ENCODE data around the gene SDHAF2. TPM values are rescaled to one million over a fixed set of nuclear protein-coding genes. Genes with fewer than 3 reads are reported as not detected.

Gene SDHAF2
- total RNA-seq, 1 experiment from 2014 or later = 49.1 TPM

DNA sequence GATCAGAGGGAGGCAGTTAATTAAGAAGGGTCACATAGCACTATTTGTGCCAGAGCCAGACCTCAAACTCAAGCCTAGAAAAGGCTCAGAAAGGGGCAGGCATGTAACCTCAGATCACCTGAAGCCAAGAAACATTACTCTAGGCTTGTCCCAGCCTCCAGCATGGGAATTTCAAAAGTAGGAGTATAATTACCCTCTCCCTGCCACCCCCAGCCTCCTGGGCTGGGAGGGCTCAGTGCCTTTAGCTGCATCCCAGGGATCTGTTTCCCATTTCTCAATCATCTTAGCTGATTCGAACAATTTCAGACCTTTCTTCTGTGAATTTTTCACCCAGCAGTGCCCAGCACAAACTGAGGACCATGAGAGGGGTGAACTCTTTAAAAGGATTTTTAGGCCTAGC, 45.5 kb downstream of the SDHAF2 start:
- Histone ChIP-seq H3K36me3 (ENCODE audit: insufficient read depth, low read length, poor library complexity, severe bottlenecking) (no peaks in the 10 kb centered on the region), H3K27ac (ENCODE audit: low read depth, low read length, poor library complexity, severe bottlenecking) (no peak overlapping the region), H3K27me3 (replicated peaks; ENCODE audit: insufficient read depth, low read depth, low read length, poor library complexity) (no peaks in the 10 kb centered on the region), H3K4me3 (ENCODE audit: low read depth, low read length, poor library complexity, severe bottlenecking) (no peak overlapping the region), H3K4me1 (ENCODE audit: insufficient read depth, low read length, poor library complexity, severe bottlenecking) (no peaks in the 10 kb centered on the region), H3K9me3 (ENCODE audit: low read depth, low read length, poor library complexity, severe bottlenecking) (no peaks in the 10 kb centered on the region)
- ChIA-PET CTCF (interaction anchor here (0.5 to 1.3 kb wide), 3 partner anchors 33 to 80 kb away, joined by 4 read pairs; partner anchors contain the start of gene LRRC10B), POLR2A (ENCODE audit: low non-redundant PET) (no interaction called here)
- no peak for DNase-seq (ENCODE audit: low spot score)
- intact Hi-C loops (cut with micrococcal nuclease; ENCODE audit: unreplicated experiment) = loop anchor here (5.0 to 10.0 kb wide), 3 partner anchors 57 to 259 kb away; partner anchors contain the start of gene SYT7
- TF ChIP-seq EZH2 (IDR thresholded peaks at IDR 0.05; ENCODE audit: borderline replicate concordance, low read depth, low read length, poor library complexity, severe bottlenecking) = no peak
- TF ChIP-seq, protein P1, sequence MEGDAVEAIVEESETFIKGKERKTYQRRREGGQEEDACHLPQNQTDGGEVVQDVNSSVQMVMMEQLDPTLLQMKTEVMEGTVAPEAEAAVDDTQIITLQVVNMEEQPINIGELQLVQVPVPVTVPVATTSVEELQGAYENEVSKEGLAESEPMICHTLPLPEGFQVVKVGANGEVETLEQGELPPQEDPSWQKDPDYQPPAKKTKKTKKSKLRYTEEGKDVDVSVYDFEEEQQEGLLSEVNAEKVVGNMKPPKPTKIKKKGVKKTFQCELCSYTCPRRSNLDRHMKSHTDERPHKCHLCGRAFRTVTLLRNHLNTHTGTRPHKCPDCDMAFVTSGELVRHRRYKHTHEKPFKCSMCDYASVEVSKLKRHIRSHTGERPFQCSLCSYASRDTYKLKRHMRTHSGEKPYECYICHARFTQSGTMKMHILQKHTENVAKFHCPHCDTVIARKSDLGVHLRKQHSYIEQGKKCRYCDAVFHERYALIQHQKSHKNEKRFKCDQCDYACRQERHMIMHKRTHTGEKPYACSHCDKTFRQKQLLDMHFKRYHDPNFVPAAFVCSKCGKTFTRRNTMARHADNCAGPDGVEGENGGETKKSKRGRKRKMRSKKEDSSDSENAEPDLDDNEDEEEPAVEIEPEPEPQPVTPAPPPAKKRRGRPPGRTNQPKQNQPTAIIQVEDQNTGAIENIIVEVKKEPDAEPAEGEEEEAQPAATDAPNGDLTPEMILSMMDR (conservative IDR thresholded peaks at IDR 0.05; ENCODE audit: low read depth, low read length) = no peak
- BruUV-seq (replicated peaks) = no TSS peak

DNA sequence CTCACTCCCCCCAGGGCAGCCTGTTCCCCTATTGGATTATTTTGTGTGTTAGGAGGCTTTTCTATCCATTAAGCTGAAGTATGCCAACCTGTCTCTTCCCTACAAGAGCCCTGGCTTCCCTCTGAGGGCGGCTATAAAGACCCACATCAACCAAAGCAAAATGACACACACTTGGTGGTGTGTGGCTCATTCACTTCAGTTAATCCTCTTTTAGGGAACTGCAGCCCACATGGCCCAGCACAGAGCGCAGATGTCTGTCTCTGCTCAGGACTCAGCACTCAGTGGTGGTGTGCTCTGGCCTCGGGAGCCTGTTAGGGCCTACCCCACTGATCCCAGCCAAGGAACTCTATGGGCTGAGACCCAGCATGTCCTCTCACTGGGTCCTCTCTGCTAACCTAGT, 46.4 kb downstream of the SDHAF2 start:
- Histone ChIP-seq H3K36me3 (ENCODE audit: insufficient read depth, low read length, poor library complexity, severe bottlenecking) (no peaks in the 10 kb centered on the region), H3K27ac (ENCODE audit: low read depth, low read length, poor library complexity, severe bottlenecking) (no peak overlapping the region), H3K4me3 (ENCODE audit: low read depth, low read length, poor library complexity, severe bottlenecking) (no peak overlapping the region), H3K9me3 (ENCODE audit: low read depth, low read length, poor library complexity, severe bottlenecking) (no peaks in the 10 kb centered on the region), H3K4me1 (ENCODE audit: insufficient read depth, low read length, poor library complexity, severe bottlenecking) (no peaks in the 10 kb centered on the region), H3K27me3 (replicated peaks; ENCODE audit: insufficient read depth, low read depth, low read length, poor library complexity) (no peaks in the 10 kb centered on the region)
- intact Hi-C loops (cut with micrococcal nuclease; ENCODE audit: unreplicated experiment) = loop anchor here (2.0 to 10.0 kb wide), 4 partner anchors 56 to 258 kb away; partner anchors contain the start of gene SYT7
- no peak for DNase-seq (ENCODE audit: low spot score)
- TF ChIP-seq, protein P1 (conservative IDR thresholded peaks at IDR 0.05; ENCODE audit: low read depth, low read length) = no peak
- no peak for TF ChIP-seq EZH2 (IDR thresholded peaks at IDR 0.05; ENCODE audit: borderline replicate concordance, low read depth, low read length, poor library complexity, severe bottlenecking)
- ChIA-PET POLR2A (ENCODE audit: low non-redundant PET) (no interaction called here), CTCF (interaction anchor here (0.8 to 1.9 kb wide), 4 partner anchors 30 to 162 kb away, joined by 4 to 8 read pairs (median 6); no protein-coding TSS in a partner anchor)
- no TSS peak for BruUV-seq (replicated peaks)

DNA sequence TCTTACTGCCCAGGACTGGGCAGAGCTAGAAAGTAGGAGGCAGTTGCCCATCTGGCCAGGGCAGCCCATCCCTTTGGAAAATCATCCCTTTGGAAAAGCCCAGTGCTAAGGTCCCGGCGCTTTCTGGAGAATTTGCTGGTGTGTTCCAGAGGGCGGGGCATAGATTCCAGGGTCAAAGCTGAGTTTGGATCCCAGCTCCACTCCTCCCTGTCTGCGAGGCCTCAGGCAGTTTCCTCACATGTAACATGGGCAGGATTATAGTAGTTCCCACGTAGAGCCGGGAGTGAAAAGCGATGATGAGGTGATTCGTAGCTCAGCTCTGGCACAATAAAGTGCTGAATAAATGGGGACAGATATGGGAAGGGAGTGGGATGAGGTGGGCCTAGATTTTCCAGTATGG, 47.2 kb downstream of the SDHAF2 start:
- POLR2A ChIA-PET (ENCODE audit: low non-redundant PET) = no interaction called here
- TF ChIP-seq EZH2 (IDR thresholded peaks at IDR 0.05; ENCODE audit: borderline replicate concordance, low read depth, low read length, poor library complexity, severe bottlenecking) = no peak
- TF ChIP-seq, protein P1 (conservative IDR thresholded peaks at IDR 0.05; ENCODE audit: low read depth, low read length) = no peak
- no peak overlapping the region for H3K4me3 ChIP-seq (ENCODE audit: low read depth, low read length, poor library complexity, severe bottlenecking)
- no peak for DNase-seq (ENCODE audit: low spot score)
- intact Hi-C loops (cut with micrococcal nuclease; ENCODE audit: unreplicated experiment) = loop anchor here (1.0 to 10.0 kb wide), 5 partner anchors 40 to 258 kb away; partner anchors contain the start of gene SYT7
- CTCF ChIA-PET = interaction anchor here (0.8 to 2.9 kb wide), 4 partner anchors 40 to 161 kb away, joined by 4 to 33 read pairs (median 8); no protein-coding TSS in a partner anchor
- no peaks in the 10 kb centered on the region for H3K27me3 ChIP-seq (replicated peaks; ENCODE audit: insufficient read depth, low read depth, low read length, poor library complexity)
- no peaks in the 10 kb centered on the region for H3K36me3 ChIP-seq (ENCODE audit: insufficient read depth, low read length, poor library complexity, severe bottlenecking)
- no peak overlapping the region for H3K27ac ChIP-seq (ENCODE audit: low read depth, low read length, poor library complexity, severe bottlenecking)
- no peaks in the 10 kb centered on the region for H3K4me1 ChIP-seq (ENCODE audit: insufficient read depth, low read length, poor library complexity, severe bottlenecking)
- H3K9me3 ChIP-seq (ENCODE audit: low read depth, low read length, poor library complexity, severe bottlenecking) = no peaks in the 10 kb centered on the region
- BruUV-seq (replicated peaks) = no TSS peak
